GM19238 (cell line): ENCODE results near the gene HMGXB4.
"Not testable (repeated sequence)": the region's sequence is repeated elsewhere in the genome, so short reads cannot be mapped to it uniquely, and the experiment has no call there.

Source experiments
- DNase-seq: peaks from one replicate; pipeline ENCODE4 v3.0.0; 2011; ENCODE audit warnings: low spot score; ENCODE audit not compliant: insufficient read length

Gene HMGXB4, protein sequence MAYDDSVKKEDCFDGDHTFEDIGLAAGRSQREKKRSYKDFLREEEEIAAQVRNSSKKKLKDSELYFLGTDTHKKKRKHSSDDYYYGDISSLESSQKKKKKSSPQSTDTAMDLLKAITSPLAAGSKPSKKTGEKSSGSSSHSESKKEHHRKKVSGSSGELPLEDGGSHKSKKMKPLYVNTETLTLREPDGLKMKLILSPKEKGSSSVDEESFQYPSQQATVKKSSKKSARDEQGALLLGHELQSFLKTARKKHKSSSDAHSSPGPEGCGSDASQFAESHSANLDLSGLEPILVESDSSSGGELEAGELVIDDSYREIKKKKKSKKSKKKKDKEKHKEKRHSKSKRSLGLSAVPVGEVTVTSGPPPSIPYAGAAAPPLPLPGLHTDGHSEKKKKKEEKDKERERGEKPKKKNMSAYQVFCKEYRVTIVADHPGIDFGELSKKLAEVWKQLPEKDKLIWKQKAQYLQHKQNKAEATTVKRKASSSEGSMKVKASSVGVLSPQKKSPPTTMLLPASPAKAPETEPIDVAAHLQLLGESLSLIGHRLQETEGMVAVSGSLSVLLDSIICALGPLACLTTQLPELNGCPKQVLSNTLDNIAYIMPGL

DNA sequence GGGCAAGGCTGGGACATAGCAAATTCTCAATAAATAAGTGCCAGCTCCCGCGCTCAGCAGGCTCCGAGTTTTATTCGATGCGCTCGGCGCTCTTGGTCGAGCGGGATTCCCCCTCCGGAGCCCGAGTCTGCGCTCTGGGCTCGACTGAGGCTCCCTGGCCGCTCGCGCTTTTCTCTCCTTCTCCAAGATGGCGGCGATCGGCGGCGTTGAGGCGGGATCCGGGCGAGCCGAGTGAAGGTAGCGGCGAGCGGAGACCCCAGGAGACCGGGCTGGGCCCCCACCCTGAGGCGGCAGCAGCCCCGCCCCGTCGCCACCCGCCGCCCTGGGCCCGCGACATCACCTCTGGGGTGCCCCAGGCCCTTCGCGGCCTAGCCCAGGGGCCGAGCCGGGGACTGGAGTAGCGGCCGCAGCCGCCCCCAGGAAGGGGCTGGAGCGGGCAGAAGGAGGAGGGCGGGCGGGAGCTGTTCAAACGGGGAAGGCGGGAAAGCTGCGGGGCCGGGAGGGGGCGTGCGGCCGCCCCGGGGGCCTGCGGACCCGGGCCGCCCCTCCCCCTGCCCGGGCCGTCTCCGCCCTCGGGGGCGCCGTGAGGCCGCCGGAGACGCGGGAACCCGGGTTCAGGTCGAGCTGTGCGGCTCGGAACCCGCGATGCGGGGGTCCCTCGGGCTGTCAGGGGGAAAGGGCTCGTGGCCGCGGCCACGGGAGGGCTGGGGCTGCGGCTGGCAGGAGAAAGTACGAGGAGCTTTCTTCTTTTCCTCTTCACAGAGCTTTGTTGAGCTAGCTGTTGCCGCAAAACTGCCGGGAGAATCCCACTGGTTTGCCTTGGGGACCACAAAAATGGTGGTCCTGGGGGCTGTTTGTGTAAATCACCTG is at the start of gene HMGXB4:
HMGXB4 (plus strand) TSS at position 173 of the 870 bp plus-strand sequence. CDS start 4,898 bp downstream, outside the sequence.
- peak; percentile 90 for DNase-seq

GRCh38 chr22:35208003-35208402 is 49.3 kb upstream of the HMGXB4 start:
- DNase-seq: no peak

- DNase-seq: no peak
Observed at GRCh38 chr22:35209203-35209602, 48.1 kb upstream of the HMGXB4 start.

DNA sequence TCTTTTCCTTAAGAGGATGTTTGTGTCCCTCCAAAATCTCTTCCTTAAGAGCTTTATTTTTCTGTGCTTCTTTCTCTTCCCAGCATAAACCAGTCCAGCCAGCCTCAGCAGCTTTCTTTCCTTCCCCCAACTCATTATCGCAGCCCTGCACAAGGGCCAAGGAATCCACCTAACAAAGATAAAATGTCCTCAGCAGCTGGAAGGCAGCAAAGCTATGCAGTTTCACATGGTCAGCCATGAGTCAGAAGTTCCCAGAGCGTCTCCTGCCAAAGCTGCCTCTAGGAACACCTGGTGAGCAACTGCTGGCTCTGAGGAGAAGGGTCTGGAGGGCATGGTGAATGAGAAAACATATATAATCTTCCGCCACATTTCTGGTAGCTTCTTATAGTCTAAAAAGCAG is 45.3 kb upstream of the HMGXB4 start:
- no peak for DNase-seq

DNA sequence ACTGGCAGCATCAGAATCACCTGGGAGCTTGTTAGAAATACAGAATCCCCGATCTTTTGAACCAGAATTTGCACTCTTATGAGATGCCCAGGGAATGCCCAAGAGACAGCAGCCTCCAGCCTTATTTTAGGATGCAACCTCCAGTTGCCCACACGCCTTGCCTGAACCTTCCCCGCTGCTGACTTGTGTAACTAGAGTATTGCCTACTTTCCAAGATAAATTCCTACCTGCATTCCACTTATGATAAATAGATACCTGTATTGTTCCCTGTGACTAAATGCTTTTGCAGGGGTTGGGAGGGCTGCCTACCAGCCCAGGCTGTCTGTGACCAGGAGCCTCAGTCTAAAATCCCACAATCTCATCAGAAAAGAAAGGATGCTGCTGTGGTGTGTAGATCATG is 44.3 kb upstream of the HMGXB4 start:
- no peak for DNase-seq

GRCh38 chr22:35214968-35215367 is 42.3 kb upstream of the HMGXB4 start:
- no peak for DNase-seq

DNA sequence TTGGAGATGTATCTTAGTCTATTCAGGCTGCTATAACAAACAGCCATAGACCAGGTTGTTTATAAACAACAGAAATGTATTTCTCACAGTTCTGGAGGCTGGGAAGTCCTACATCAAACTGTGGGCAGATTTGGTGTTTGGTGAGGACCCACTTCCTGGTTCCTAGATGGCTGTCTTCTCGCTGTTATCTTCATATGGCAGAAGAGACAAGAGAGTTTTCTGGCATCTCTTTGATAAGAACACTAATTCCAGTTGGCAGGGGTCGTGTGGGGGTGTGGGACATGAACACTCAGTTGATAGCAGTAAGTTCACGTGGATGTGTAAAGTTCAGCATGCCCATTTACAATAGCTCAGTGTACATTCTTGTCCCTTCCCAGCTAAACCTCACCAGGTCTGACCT is 41.3 kb upstream of the HMGXB4 start:
- no peak for DNase-seq

GRCh38 chr22:35217527-35217926 is 39.8 kb upstream of the HMGXB4 start:
- DNase-seq: no peak

GRCh38 chr22:35218079-35218478 is 39.2 kb upstream of the HMGXB4 start:
- no peak for DNase-seq

- no peak for DNase-seq
Observed at GRCh38 chr22:35219012-35219411, 38.3 kb upstream of the HMGXB4 start.

- no peak for DNase-seq
Observed at GRCh38 chr22:35220221-35220620, 37.1 kb upstream of the HMGXB4 start.

DNA sequence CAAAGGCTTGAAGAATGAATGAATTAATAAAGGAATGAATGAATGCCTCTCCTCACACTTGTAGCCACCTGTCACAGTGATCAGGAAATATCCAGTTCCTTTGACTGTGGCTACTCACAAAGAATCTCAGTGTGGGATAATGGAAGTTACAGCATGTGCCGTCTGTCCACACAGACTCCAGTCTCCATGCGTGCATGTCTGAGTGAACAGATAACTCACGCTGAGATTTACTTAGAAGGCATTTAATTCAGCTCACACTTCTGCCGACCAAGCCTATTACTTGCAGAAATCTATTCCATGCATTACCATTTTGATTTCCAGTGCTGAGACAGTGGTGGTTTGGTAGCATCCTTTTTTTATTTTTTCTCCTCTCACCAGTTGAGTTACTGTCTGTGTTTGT is 32.3 kb upstream of the HMGXB4 start:
- no peak for DNase-seq

DNA sequence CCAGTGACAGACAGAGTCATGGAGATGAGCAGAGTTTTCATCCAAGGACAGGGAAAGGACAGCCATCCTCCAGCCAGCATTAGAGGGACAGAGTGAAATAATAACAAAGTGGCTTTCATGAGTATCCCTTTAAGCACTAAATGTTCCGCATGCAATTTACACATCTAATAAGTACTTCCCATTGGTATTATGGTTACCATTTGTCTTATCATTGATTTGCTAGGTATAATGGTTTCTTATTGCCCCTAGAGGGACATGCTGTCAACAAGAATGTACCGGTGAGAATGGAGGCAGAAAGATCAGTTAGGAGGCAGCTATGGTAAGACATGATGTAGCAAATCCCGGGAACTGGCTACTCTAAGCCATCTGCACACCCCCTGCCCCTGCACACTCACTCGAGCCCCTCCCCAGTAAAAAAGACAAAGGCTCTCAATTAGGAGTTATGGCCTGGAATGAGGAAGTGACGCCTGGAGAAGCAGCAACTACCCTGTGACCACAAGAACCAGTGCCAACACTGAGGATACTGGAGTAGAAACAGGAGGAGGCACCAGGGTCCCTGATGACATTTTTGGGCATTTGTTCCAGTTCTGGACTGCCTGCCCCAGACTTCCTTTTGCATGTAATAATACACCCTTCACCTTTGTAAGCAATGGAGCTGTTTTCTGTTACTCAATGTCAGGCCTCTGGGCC is 30.2 kb upstream of the HMGXB4 start:
- no peak for DNase-seq

DNA sequence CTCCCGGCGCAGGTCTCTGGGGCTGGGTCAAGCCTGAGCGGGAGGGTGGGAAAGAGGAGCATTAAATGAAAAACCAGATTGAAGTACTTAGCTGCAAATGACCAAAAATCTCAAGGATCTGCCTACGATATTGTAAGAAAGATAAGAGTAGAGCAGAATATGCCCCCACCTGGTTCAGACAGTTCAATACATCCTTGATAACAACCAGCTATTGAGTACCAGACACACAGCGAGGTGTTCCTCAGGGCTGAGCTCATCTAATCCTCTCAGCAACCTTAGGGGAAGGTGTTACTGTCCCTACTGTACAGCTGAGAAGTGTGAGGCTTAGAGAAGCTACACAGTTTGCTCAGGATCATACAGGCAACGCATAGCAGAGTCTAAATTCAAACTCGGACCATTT is 27.4 kb upstream of the HMGXB4 start:
- no peak for DNase-seq

- DNase-seq: no peak
Observed at GRCh38 chr22:35230417-35230816, 26.9 kb upstream of the HMGXB4 start.

GRCh38 chr22:35230839-35231584 is 26.3 kb upstream of the HMGXB4 start:
- no peak for DNase-seq

DNA sequence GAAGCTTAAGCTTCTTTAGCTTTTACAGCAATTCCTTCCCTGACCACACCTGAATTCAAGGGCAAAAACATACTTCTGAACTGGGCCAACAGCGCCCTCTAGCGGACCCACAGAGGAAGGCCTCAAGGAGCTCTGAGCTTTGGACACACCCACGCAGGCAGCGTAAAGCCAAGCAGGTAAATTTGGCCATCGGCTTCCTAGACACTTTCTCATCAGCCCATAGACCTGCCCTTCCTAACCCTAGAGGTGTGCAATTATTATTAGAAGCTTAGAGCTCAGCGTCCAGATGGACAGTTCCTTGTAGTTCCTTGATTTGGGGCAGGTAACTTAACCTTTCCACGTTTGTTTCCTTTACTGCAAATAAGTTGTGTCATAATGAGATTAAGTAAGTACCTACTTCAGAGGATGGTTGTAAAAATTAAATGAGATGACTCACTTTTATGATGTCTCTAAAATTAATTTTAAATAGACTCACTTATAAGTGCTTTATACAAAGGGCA is 25.7 kb upstream of the HMGXB4 start:
- peak; percentile 43 for DNase-seq

DNA sequence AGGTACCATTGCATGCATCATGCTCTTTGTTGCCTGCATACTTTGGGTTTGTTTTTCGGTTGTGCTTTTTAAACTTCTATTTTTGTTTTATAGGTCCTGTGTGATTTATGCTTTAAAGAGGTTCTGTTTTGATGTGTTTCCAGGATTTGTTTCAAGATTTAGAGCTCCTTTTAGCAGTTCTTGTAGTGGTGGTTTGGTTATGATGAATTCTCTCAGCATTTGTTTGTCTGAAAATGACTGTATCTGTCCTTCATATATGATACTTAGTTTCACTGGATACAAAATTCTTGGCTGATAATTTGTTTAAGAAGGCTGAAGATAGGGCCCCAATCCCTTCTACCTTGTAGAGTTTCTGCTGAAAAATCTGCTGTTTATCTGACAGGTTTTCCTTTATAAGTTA is 18.5 kb upstream of the HMGXB4 start:
- not testable (repeated sequence) for DNase-seq

- DNase-seq: not testable (repeated sequence)
Observed at GRCh38 chr22:35244507-35244906, 12.8 kb upstream of the HMGXB4 start.

DNA sequence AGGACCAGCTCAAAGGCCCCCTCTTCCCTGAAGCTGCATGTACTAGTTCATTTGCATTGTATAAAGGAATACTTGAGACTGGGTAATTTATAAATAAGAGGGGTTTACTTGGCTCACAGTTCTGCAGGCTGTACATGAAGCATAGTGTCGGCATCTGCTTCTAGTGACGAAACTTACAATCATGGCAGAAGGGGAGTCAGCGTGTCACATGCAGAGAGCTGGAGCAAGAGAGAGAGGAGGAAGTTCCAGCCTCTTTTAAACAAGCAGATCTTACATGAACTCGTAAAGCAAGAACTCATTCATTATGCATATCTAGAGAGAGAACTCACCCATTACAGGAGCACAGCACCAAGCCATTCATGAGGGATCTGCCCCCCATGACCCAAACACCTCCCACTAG is 7.1 kb upstream of the HMGXB4 start:
- no peak for DNase-seq

DNA sequence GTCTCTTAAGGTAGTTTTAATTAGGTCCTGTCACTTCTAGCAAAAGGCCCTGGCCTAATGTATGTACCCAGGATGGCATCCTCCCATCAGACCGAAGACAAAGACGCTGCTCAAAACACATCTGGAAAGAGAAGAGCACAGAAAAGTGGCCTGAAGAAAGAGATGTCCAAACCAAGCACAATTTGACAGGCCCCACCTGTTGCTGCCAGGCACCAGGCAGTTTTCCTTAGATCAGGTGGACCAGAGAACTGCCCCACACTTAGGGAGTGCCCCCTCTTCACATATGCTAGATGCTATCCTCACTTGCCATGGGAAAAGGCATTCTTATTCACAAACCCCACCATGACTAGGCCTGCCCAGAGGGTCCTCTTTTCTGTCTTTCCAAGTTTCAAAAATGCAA is 3.3 kb upstream of the HMGXB4 start:
- DNase-seq: no peak
